HG02973 (cell line): ENCODE results near the gene TBC1D19.
"Not testable (repeated sequence)": the region's sequence is repeated elsewhere in the genome, so short reads cannot be mapped to it uniquely, and the experiment has no call there.

ENCODE experiments used
- ATAC-seq: cut with Tn5 transposase; IDR thresholded peaks from one replicate; pipeline ENCODE4 v1.9.1; 2021; ENCODE audit warnings: moderate library complexity; ENCODE audit not compliant: unreplicated experiment

TBC1D19 gene

DNA sequence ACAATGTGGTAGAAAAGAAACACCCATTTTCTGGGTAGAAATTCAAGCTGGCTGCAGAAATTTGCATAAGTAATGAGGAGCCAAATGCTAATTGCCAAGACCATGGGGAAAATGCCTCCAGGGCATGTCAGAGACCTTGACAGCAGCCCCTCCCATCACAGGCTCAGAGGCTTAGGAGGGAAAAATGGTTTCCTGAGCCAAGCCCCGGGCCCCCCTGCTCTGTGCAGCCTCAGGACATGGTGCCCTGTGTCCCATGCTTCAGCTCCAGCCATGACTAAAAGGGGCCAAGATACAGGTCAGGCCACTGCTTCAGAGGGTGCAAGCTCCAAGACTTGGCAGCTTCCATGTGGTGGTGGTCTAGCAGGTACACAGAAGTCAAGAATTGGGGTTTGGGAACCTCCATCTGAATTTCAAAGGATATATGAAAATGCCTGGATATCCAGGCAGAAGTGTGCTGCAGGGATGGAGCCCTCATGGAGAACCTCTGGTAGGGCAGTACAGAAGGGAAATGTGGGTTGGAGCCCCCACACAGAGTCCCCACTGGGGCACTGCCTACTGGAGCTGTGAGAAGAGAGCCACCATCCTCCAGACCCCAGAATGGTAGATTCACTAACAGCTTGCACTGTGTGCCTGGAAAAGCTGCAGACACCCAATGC, 95.3 kb downstream of the TBC1D19 start:
- not testable (repeated sequence) for ATAC-seq

DNA sequence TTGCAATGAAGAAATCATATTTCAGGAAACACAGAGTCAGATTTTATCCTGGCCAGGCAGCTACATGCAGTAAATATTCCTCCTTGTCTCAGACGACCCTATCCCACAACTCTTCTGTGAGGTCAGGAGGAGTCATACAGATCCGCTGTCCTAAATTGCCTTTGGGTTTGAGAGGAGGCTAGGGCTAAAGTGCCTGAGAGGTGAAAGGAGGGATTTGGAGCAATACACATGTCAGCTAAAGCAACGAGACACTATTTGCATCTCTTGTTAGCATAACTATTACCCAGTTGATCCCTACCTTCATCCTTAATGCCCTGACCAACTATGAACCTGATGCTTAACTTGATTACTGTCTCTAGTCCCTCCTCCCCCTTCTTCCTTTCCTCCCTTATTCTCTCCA, 98.6 kb downstream of the TBC1D19 start:
- ATAC-seq: no peak

DNA sequence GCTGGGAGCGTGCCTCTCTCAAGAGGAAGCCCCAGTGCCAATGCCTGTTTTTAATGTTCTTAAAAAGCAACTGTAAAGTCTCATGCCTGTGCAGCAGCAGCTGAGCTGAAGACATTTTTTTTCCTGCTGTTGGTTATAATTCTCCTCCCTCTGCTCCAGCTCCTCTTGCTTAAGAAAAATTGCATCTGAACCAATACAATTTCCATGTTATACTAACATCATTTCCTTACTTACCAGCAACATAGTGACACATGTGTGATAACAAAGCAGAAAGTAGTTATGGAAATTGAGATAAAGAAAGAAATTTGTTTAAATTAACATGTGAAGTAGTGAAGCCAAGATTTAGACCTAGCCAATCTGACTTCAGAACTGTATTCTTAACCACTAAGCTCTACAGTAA, 101.4 kb downstream of the TBC1D19 start:
- ATAC-seq: no peak

DNA sequence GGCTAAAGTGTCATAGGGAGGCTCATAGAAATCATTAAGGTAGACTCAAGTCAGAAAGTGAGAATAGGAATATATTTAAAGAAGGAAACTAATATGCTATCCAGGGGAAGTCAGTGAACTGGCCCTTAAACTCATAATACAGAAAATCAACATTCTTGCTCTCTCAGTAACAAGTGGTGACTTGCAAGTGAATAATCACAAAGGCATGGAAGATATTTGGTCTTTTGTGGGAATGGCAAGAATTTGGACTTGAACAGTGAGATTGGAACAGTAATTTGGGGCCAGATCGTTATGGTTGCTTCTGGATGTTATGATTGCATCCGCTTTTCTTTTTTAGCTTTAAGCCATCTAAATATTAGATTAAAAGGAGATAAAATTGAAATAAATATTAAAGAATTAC, 103.8 kb downstream of the TBC1D19 start:
- ATAC-seq: no peak

DNA sequence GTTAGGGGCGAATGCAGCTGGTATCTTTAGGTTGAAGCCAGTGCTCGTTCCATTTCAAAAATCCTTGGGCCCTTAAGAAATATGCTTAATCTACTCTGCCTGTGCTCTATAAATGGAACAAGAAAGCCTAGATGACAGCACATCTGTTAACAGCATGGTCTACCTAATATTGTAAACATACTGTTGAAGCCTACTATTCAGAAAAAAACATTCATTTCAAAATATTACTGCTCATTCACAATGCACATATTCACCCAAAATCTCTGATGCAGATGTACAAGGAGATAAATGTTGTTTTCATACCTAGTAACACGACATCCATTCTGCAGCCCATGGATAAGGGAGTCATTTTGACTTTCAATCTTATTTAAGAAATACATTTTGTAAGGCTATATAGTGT, 106.6 kb downstream of the TBC1D19 start:
- no peak for ATAC-seq

DNA sequence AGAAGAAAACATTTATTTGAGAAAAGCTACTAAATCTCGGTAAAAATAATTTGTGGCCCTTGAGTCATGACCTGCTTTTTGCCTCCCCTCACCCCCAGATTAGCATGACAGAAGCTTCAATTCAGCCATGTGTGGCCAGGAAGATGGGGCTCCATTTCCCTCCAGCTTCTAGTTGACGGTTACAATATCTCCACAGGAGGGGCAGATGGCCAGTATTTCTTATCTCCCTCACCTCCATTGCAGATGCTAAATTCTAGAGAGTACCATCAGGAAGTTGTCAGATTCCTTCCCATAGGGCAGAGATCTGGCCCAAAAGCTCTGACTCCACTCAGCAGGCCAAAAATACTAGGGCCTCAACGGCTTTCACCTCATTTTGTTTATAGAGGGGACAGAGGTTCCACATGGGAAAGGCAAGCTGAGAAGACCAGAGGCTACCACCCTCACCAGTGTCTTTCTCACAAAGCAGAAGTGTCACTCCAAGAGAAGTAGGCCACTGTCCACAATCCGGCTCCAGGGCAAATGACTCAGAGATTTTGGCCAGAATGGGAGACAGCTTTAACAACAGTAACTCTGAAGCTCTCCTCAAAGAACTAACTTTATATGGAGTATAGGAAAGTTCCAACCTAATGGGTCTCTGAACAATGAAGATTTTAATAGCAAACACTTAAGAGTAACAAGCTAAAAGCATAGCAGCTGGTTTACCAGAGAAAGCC, 108.3 kb downstream of the TBC1D19 start:
- ATAC-seq: no peak

DNA sequence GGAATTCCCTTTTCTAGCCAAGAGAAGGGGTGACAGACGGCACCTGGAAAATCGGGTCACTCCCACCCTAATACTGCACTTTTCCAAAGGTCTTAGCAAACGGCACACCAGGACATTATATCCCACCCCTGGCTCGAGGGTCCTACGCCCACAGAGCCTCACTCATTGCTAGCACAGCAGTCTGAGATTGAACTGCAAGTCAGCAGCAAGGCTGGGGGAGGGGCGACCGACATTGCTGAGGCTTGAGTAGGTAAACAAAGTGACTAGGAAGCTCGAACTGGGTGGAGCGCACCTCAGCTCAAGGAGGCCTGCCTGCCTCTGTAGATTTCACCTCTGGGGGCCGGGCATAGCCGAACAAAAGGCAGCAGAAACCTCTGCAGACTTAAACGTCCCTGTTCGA, 110.2 kb downstream of the TBC1D19 start:
- not testable (repeated sequence) for ATAC-seq

DNA sequence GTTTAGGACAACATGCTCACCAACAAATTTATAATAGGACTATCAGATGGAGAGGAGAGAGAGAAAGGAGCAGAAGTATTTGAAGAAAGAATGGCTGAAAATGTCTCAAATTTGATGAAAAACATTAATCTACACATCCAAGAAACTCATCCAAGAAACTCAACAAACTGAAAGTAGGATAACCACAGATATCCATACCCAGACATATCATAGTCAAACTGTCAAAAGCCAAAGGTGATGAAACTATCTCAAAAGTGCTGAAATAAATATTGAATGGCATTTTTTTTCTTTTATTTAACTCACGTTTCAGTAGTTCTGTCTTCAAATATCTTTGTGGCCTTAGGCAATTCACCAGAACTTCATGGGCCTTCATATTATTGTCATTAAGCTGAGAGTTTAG, 116.2 kb downstream of the TBC1D19 start:
- ATAC-seq: no peak

DNA sequence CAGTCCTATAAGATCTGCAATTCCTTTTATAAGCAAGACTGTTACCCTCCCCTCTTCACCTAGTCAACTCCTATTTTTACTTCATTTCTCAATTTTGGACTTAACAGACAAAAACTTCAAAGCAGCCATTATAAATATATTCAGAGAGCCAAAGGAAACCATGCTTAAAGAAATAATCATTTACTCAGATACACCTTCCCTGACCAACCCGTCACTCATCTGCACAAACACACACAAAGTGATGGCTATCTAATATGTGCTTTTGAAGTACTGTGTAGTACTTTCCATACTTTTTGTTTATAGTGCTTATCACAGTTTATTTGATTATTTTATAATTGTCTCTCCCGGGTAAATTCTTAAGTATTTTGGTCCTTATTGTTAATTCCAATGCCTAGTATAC, 117.2 kb downstream of the TBC1D19 start:
- ATAC-seq: no peak

DNA sequence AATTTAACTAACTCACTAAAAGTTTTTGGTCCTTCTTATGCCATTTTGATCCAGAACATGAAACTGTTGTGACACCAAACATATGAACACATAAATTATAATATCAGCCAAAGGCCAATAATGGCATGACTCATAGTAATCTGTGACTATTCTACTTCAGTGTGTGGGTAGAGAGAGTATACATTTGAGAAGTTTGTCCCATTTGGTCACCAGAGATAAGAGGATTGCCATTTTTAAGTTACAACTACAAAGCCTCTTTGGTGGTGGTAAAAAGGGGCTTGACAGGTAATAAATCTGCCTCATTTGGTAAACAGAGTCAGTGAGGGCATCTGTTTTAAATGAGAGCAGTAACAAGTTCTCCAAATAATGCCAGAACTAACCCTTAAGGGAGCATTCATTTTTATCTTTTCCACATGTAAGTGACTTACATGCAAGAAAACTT, 117.9 kb downstream of the TBC1D19 start:
- ATAC-seq: no peak

DNA sequence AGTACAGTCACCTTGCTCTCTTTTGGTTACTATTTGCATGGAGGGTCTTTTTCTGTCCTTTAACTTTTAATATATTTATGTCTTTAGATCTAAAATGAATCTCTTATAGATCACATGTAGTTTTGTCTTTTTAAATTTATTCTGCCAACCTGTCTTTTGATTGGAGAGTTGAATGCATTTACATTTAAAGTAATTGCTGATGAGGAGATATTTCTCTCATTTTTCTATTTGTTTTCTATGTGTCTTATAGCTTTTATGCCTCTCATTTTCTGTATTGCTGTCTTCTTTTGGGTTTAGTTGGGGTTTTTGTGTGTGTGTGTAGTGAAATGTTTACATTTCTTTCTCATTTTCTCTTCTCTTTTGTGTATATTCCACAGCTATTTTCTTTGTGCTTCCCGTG, 123.5 kb downstream of the TBC1D19 start:
- ATAC-seq: no peak

DNA sequence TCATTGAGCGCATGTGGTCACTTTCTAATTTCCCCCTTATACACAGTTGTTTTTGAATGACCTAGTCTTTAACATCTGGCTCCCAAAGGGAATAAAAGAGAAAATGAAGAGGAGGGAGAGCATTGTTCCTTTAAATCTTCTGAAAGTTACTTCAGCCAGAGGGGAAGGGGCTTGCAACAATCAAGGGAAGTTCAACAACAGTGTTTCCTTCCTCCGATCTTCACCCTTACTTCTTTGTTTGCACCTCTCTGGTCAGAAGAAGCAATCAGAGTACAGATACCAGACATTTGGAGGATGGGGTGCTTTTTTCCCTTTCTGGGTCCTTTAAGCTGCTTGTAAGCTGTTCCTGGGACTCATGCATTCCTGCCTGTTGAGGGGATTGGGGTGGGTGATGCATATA, 125.4 kb downstream of the TBC1D19 start:
- no peak for ATAC-seq

DNA sequence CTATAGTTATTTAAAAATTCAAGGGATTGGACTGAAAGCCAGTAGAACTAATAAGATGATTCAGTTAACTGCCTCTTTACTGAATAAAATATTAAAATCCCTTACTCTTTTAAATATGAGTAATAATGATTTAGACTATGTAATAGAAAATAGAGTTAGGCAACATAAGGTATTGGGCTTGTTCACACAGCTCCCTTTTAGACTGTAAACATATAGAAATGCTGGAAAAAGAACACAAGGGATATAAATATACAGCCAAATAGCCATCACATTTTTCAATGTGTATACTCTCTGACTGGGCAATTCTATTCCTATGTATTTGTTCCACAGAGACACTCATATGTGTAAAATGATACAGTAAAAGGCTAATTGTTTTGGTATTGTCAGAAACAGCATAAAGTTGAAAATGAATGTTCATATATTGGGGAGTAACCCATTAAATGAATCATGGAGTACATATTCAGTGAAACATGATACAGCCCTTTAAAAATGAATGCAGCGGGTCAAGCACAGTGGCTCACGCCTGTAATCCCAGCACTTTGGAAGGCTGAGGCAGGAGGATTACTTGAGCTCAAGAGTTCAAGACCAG, 129.8 kb downstream of the TBC1D19 start:
- ATAC-seq: no peak

DNA sequence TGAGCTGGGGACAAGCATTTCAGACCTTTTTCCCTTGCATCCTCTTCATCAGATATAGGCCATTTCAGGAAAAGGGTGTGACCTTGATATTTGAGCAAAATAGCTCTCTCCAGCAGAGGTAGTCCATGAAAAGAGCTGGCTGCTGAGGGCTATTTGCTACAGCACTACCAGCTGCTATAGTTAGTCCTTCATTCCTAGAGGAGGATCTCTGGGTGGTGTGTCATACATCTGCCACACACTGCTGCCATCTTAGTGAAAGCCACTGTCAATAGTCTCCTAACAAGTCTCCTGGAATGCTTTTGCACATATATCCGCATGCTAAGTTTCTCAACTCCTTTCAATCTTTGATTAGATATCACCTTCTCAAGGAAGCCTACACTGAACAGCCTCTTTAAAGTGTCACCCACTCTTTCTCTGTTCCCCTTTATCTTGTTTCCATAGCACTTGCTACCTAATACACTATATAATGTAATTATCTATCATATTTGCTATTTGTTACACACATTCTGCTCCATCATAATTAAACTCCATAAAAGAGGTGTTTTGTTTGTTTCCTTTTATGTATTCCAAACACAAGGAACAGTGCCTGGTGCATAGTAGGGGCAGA, 131.9 kb downstream of the TBC1D19 start:
- ATAC-seq: no peak

DNA sequence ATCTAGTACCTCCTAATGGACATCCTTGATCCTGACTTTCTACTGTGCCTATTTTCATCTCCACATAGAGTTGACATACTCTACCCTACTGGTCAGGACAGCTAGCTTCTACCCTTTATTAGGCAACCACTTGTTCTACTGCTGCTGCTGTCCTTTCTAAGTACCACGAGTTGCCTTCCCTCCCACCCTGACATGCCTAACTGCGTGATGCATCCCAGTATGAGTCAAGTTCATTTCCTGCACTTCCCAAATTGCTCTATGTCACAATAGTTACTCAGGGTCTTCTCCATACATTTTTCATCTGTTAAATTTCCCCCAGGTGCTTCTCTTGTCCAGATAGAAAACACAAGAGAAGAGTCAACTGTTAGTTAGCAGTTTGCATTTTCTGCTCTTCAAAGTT, 133.4 kb downstream of the TBC1D19 start:
- no peak for ATAC-seq

DNA sequence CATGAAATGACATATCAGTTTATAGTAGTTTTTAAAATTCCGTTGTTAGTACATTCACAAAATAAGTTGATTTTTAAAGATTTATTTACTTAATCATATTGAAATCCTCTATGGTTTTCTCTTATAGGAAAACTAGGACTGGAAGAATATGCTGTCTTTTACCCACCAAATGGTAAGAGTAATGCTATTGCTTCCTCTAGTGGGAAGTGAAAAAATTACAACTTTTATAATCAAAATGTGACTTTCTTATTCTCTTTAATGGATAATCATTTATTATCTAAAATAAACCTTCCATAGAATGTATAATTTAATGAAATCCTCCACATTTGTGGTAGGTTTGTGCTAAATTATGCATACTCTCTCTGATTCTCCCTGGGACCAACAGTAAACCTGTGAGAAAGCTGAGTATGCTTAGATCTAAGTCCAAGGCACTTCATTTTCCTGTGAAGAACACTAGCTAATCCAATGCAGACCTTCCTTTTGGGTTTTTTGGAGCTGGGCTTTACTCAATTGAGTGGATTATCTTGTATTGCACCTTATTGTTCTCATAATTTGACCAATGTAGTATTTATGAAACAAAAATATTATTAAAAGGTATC, 136.2 kb downstream of the TBC1D19 start:
- ATAC-seq: no peak

DNA sequence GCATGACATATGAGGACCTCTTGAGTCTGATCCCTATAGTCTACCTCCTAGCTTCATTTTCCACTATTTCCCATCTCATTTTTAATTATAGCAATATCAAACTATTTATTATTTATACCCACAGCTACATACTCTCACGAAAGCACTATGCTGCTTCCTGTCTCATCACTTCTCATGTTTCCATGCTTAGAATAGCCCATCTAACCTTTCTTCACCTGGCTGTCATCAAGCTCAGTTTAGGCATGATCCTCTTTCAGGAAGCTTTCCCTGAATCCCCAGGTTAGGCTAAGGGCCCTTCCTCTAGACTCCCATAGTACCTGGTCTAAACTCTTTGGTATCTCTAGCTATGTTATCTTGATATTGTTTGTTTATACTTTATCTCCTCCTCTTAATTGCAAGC, 137.8 kb downstream of the TBC1D19 start:
- ATAC-seq: no peak

DNA sequence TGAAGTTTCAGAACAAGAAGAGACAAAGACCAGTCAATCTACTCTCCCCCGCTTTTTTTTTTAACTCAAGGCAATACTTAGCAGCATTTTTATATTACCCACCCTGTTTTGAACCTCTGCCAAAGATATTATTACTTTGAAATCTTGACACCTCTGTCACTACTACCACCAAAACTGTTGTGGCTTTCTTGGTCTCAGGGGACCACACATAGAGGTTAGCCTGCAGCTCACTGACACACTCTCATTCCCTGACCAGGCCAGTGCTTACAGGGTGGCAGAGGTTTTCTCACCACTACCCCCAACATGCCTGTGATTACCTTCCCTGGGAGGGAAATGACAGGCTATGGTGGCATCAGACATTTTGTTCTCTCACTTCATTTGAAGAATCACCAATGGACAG, 139.3 kb downstream of the TBC1D19 start:
- ATAC-seq: peak; percentile 88

DNA sequence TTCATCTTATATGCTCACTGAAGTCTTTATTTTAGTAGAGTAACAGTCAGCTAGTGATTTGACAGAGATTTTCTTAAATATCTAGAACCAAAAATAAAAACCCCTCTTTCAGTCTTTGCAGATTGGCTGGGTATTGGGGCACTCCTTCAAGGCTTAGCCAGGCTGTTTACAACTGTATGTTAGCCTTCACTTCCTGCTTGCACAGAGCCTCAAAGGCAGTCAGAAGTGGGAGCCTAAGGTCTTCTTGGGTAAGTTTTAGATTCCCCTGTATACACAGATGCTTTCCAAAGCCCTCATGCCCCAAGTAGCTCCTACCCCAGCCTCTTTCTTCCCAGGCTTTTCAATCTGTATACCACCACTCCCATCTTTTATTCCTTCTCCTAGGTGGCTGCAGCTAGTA, 140.7 kb downstream of the TBC1D19 start:
- no peak for ATAC-seq

DNA sequence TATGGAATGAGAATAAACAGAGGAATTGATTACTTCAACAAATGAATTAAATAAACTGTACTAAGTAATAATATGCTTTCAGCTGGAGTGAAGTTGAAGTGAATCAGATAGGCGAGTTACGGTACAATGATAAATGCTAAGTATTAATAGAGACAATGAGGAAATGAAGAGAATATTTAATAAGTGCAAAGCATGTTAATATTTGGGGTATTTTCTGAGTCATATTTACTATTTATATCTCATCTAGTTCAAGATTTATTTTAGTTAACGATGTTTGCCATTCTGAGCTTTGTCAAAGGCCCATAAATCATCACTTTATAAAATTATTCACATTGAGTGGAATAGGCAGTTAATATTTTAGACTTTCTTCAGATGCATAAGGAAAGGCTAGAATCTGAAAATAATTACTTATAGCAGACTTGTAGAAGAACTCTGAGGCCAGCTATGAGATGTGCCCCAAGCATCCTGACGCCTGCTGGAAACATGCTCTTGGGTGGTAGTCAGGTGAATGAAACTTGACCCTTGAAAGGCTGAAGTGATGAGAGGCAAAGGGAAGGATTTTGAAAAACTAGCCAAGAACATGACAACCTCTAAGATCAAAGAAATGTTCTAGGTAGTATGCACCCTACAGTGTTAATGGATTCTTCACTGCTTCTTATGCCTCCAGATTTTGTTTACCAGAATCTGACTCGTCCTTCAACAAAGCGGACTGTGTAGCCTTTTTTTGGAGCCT, 142.9 kb downstream of the TBC1D19 start:
- no peak for ATAC-seq

DNA sequence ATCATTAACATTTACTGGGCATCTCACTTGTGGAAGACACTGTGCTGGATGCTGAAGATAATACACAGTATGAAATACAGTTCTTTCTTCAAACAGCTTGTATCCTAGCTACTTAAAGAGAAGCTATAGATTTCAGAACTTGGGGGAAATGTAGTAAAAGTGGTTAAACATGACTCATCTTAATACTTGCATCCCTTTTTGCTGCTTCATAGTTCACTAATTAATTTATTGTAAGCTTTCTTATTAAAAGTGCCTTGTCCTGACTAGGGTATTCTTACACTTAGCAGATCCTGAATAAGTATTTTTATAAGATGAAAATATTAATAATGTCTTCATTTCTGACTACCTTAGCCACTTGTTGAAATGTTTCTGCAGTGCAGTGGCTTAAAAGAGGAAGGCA, 144.0 kb downstream of the TBC1D19 start:
- ATAC-seq: no peak
